ENCODE measurements around the gene GSK3A. TPM values are rescaled to one million over a fixed set of nuclear protein-coding genes. Genes with fewer than 3 reads are reported as not detected.

Gene GSK3A
- total and polyA plus RNA-seq, 2 of the 4 experiments (the other 2 are of a cell fraction): 8.1 to 43.3 TPM

DNA sequence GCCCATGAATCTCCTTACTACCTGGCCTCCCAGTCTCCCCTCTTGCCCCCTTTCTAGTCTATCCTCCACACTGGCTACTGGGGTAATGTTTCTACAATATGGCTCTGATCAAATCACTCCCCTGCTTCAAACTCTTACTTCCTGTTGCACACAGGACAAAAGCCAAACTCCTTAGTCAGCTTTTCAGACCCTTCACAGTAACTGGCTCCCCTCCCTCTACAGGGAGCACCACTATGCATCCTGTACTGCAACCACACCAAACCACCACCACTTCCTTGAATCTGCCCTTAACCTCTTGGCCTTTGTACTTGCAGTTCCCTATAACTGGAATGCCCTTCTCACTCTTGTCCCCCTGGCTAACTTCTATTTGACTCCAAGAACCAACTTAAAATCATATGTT, 57.1 kb downstream of the GSK3A start:
- H2AFZ ChIP-seq (replicated peaks; ENCODE audit: low read length, poor library complexity): peak overlapping the region; percentile 76
- POLR2A ChIA-PET (ENCODE audit: unreplicated experiment): no interaction called here
- peak; percentile 28 for DNase-seq

More for the DNA sequence above, 57.1 kb downstream of the GSK3A start:
- Histone ChIP-seq H3K4ac (ENCODE audit: low read depth, low read length) (no peak overlapping the region), H4K91ac (ENCODE audit: insufficient read depth, low read depth, low read length) (no peak overlapping the region), H3K9me3 (ENCODE audit: control insufficient read depth, insufficient read depth, low read length) (no peaks in the 10 kb centered on the region), H3K56ac (ENCODE audit: extremely low read depth, insufficient read depth, low read length) (no peak overlapping the region), H4K8ac (ENCODE audit: low read depth in 2 of 2, low read length in 2 of 2) (peak overlapping the region in 1 of 2 experiments; percentile 50; a peak in 1 of 4 replicates), H3K14ac (replicated peaks; ENCODE audit: low read depth, low read length) (peak overlapping the region; percentile 74), H3K27me3 (ENCODE audit: control insufficient read depth, insufficient read depth, low read length) (peaks cover 16% of the 10 kb centered on the region), H4K5ac (ENCODE audit: low read depth, low read length) (no peak overlapping the region), H3K23ac (ENCODE audit: low read depth, low read length) (no peak overlapping the region), H3K36me3 (ENCODE audit: control insufficient read depth, insufficient read depth, low read length) (no peaks in the 10 kb centered on the region), H3K18ac (ENCODE audit: low read depth, low read length) (no peak overlapping the region), H3K4me1 (ENCODE audit: control insufficient read depth, insufficient read depth, low read length) (peaks cover 4% of the 10 kb centered on the region), H3K79me1 (ENCODE audit: low read depth in 1 of 2, low read length in 2 of 2) (no peaks in the 10 kb centered on the region), H2BK20ac (ENCODE audit: low read depth, low read length) (peak overlapping the region; percentile 40; the same call in 1 of the 2 replicates), H3K4me3 (ENCODE audit: insufficient read depth, low read depth, low read length) (no peak overlapping the region), H2BK120ac (ENCODE audit: low read depth, low read length) (no peak overlapping the region), H2AK9ac (replicated peaks; ENCODE audit: low read depth, low read length, poor library complexity) (no peak overlapping the region), H2AK5ac (ENCODE audit: low read depth, low read length) (no peak overlapping the region; the same call in 1 of the 2 replicates), H4K20me1 (ENCODE audit: insufficient read depth, low read length) (no peaks in the 10 kb centered on the region), H3K9ac (ENCODE audit: low read depth, low read length) (no peak overlapping the region), H2BK5ac (ENCODE audit: low read depth, low read length, poor library complexity, severe bottlenecking) (no peak overlapping the region), H3K9me1 (ENCODE audit: insufficient read depth, low read length) (no peaks in the 10 kb centered on the region; the same call in 1 of the 2 replicates), H3K4me2 (ENCODE audit: low read depth, low read length) (no peak overlapping the region), H2BK15ac (ENCODE audit: low read depth, low read length) (no peak overlapping the region), H3K27ac (ENCODE audit: insufficient read depth, low read length) (no peak overlapping the region)
- BruUV-seq (replicated peaks): no TSS peak
- dilution Hi-C loops (cut with HindIII; ENCODE audit: low sequenced_read_pairs, unreplicated experiment): no loop called here
- in situ Hi-C loops (cut with MboI; ENCODE audit: low sequenced_read_pairs): loop anchor here (5.0 kb wide), 1 partner anchor 78 kb away; no protein-coding TSS in a partner anchor
- no peak for ATAC-seq (ENCODE audit: low read depth)
- no peak for TF ChIP-seq CHD1 (IDR thresholded peaks at IDR 0.05; ENCODE audit: low read depth, low read length)
- peak; percentile 78 for TF ChIP-seq MAFK (IDR thresholded peaks at IDR 0.05; ENCODE audit: low read depth, low read length)
- intact Hi-C loops (cut with micrococcal nuclease): no loop called here
- CTCF ChIA-PET: interaction anchor here (0.6 to 3.0 kb wide), 3 partner anchors 20 to 1553 kb away, joined by 3 to 9 read pairs (median 4); no protein-coding TSS in a partner anchor

Measured in IMR-90 (cell line).